ENCODE measurements around the gene ZNF579. TPM values are rescaled to one million over a fixed set of nuclear protein-coding genes. Genes with fewer than 3 reads are reported as not detected.

The ZNF579 gene
- total and polyA plus RNA-seq, 10 of the 15 experiments (the other 5 are each of a cell fraction or from before 2014, with no cell fraction given), result 0.11 to 11.7 (median 1.5) TPM

DNA sequence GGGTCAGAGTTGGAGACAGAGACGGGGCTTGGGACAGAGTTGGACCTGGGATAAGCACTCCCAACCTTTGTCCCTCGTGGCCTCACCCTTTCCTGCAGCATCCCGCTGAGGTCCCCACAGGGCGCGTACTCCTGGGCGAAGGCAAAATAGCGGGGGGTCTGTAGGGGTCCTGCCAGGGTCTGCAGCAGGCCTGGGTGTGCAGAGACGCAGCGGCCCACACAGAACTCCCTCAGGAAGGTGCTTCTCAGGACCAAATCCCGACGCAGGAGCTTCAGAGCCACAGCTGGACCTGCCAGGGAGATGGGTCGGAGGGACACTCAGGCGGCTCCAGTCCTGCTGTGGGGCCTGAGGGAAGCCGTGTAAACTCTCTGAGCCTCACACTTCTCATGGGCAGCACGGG lies 36.6 kb downstream of the ZNF579 start:
- Histone ChIP-seq H3K36me3 (ENCODE audit: control insufficient read depth in 2 of 2, insufficient read depth in 2 of 2, low read length in 1 of 2) (no peaks in the 10 kb centered on the region), H4K20me1 (ENCODE audit: control insufficient read depth, insufficient read depth) (no peaks in the 10 kb centered on the region), H3K9ac (ENCODE audit: control insufficient read depth, insufficient read depth, low read length) (no peak overlapping the region), H2AFZ (ENCODE audit: control insufficient read depth, low read depth, low read length) (no peak overlapping the region), H3K79me2 (ENCODE audit: control insufficient read depth, insufficient read depth, low read length) (no peaks in the 10 kb centered on the region), H3K9me3 (replicated peaks; ENCODE audit: control insufficient read depth, insufficient read depth, low read length) (no peaks in the 10 kb centered on the region), H3K4me3 (no peak overlapping the region), H3K27ac (ENCODE audit: control insufficient read depth, insufficient read depth) (no peak overlapping the region), H3K27me3 (replicated peaks in 1 of 2; ENCODE audit: control insufficient read depth in 2 of 2, insufficient read depth in 2 of 2, low read length in 1 of 2) (peaks cover 0 to 1% of the 10 kb centered on the region in 2 experiments; a peak in 2 of 4 replicates), H3K4me1 (ENCODE audit: control insufficient read depth, insufficient read depth, low read length) (no peaks in the 10 kb centered on the region), H3K4me2 (ENCODE audit: control insufficient read depth, insufficient read depth) (no peak overlapping the region)
- POLR2A ChIA-PET, result no interaction called here
- intact Hi-C loops (cut with micrococcal nuclease; ENCODE audit: unreplicated experiment) (no loop called here), in situ Hi-C loops (cut with MboI) (no loop called here)
- SMC1A ChIA-PET (ENCODE audit: uncharacterized antibody, unreplicated experiment), result no interaction called here
- RAD21 ChIA-PET (ENCODE audit: unreplicated experiment), result no interaction called here
- CTCF ChIA-PET, result no interaction called here
- no peak for FAIRE-seq
- DNase-seq (ENCODE audit: low read depth, low spot score), result no peak
- no peak for TF ChIP-seq EED (IDR thresholded peaks at IDR 0.05; ENCODE audit: low read depth)
- TF ChIP-seq MYC (IDR thresholded peaks at IDR 0.05; ENCODE audit: insufficient read depth, insufficient read length, insufficient replicate concordance, low read length, severe bottlenecking), result no peak
- no peak for TF ChIP-seq POLR2AphosphoS2 (IDR thresholded peaks at IDR 0.05; ENCODE audit: low read depth, low read length)
- TF ChIP-seq ZNF217 (IDR thresholded peaks at IDR 0.05), result no peak
- TF ChIP-seq JUNB (IDR thresholded peaks at IDR 0.05), result no peak
- TF ChIP-seq HDAC6 (IDR thresholded peaks at IDR 0.05; ENCODE audit: unreplicated experiment), result no peak
- TF ChIP-seq CHD1 (IDR thresholded peaks at IDR 0.05; ENCODE audit: low read depth, low read length), result no peak
- TF ChIP-seq, protein P1, sequence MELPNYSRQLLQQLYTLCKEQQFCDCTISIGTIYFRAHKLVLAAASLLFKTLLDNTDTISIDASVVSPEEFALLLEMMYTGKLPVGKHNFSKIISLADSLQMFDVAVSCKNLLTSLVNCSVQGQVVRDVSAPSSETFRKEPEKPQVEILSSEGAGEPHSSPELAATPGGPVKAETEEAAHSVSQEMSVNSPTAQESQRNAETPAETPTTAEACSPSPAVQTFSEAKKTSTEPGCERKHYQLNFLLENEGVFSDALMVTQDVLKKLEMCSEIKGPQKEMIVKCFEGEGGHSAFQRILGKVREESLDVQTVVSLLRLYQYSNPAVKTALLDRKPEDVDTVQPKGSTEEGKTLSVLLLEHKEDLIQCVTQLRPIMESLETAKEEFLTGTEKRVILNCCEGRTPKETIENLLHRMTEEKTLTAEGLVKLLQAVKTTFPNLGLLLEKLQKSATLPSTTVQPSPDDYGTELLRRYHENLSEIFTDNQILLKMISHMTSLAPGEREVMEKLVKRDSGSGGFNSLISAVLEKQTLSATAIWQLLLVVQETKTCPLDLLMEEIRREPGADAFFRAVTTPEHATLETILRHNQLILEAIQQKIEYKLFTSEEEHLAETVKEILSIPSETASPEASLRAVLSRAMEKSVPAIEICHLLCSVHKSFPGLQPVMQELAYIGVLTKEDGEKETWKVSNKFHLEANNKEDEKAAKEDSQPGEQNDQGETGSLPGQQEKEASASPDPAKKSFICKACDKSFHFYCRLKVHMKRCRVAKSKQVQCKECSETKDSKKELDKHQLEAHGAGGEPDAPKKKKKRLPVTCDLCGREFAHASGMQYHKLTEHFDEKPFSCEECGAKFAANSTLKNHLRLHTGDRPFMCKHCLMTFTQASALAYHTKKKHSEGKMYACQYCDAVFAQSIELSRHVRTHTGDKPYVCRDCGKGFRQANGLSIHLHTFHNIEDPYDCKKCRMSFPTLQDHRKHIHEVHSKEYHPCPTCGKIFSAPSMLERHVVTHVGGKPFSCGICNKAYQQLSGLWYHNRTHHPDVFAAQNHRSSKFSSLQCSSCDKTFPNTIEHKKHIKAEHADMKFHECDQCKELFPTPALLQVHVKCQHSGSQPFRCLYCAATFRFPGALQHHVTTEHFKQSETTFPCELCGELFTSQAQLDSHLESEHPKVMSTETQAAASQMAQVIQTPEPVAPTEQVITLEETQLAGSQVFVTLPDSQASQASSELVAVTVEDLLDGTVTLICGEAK (IDR thresholded peaks at IDR 0.05; ENCODE audit: borderline replicate concordance), result no peak
- TF ChIP-seq ZNF592 (IDR thresholded peaks at IDR 0.05), result no peak
- TF ChIP-seq SKIL (IDR thresholded peaks at IDR 0.05; ENCODE audit: low read depth, poor library complexity, severe bottlenecking), result no peak
- no peak for TF ChIP-seq KLF5 (IDR thresholded peaks at IDR 0.05; ENCODE audit: partially characterized antibody)
- TF ChIP-seq MTA2 (IDR thresholded peaks at IDR 0.05; ENCODE audit: low read depth), result no peak
- TF ChIP-seq RFX5 (IDR thresholded peaks at IDR 0.05; ENCODE audit: low read depth, low read length), result no peak
- TF ChIP-seq NFIC (IDR thresholded peaks at IDR 0.05; ENCODE audit: low read depth, low read length), result no peak
- no peak for TF ChIP-seq IKZF2 (IDR thresholded peaks at IDR 0.05)
- TF ChIP-seq IRF4 (IDR thresholded peaks at IDR 0.05; ENCODE audit: low read depth, low read length), result no peak
- no TSS peak for BruUV-seq (replicated peaks)
- no peak for ATAC-seq
- 37% methylated on average over 15 of the region's 15 CpGs for WGBS (ENCODE audit: insufficient coverage, insufficient replicate concordance, low lambda C conversion rate, missing lambda C conversion rate)
